T-cell (primary cell): ENCODE data around the gene MIA2. TPM values are rescaled to one million over a fixed set of nuclear protein-coding genes. Genes with fewer than 3 reads are reported as not detected.

Experiments used
- ATAC-seq, 4 experiments: fragments of 200-7000 bp in 3 of 4; fragments of 150-1000 bp in 1 of 4; cut with Tn5 transposase; replicated peaks in 1 of 4; 1 replicate in 3 of 4; 2 replicates in 1 of 4; pipeline ENCODE4 v1.10.0; 2021; ENCODE audit warnings: moderate library complexity in 3 of 4, mild to moderate bottlenecking in 2 of 4, moderate number of reproducible peaks in 1 of 4
- CTCF ChIA-PET, 2 donors: fragments of 300-600 bp; sonication (Branson Sonifier 250); formaldehyde crosslinking; loops; one replicate each; lab custom pipeline; 2022; ENCODE audit warnings: antibody characterized with exemption in 2 of 2; lab: Charles Lee
- POLR2A ChIA-PET, 2 donors: fragments of 300-600 bp; sonication (Branson Sonifier 250); formaldehyde crosslinking; loops; one replicate each; lab custom pipeline; 2022; ENCODE audit warnings: antibody characterized with exemption in 2 of 2; lab: Charles Lee
- DNase-seq, 35 experiments: peaks; one replicate each; pipeline versions ENCODE4 v3.0.0 to v3.0.0-alpha.2; 2013 to 2023
- H3K27ac ChIP-seq: one replicate; pipeline ENCODE4 v1.5.1; 2013; ENCODE audit warnings: low read length
- H3K27me3 ChIP-seq, 2 experiments: replicated peaks in 1 of 2; 1 replicate in 1 of 2; 2 replicates in 1 of 2; pipeline versions ENCODE4 v1.6.1 to v1.7.0; 2013; ENCODE audit warnings: low read length in 1 of 2, mixed read lengths in 1 of 2; ENCODE audit not compliant: control insufficient read depth in 2 of 2, insufficient read depth in 2 of 2; ENCODE audit errors: extremely low read depth in 1 of 2
- H3K36me3 ChIP-seq, 2 donors: 1 replicate in 1 of 2; 2 replicates in 1 of 2; pipeline versions ENCODE4 v1.6.1 to v1.7.0; 2013; ENCODE audit warnings: low read length in 1 of 2; ENCODE audit not compliant: control insufficient read depth in 2 of 2, insufficient read depth in 1 of 2; ENCODE audit errors: extremely low read depth in 1 of 2
- H3K4me1 ChIP-seq, 2 experiments: 1 replicate in 1 of 2; 2 replicates in 1 of 2; pipeline versions ENCODE4 v1.6.1 to v1.7.0; 2013; ENCODE audit warnings: low read length in 2 of 2, mixed read lengths in 1 of 2; ENCODE audit not compliant: insufficient read depth in 2 of 2, control insufficient read depth in 1 of 2; ENCODE audit errors: extremely low read depth in 1 of 2
- H3K4me3 ChIP-seq, 2 donors: 1 replicate in 1 of 2; 2 replicates in 1 of 2; pipeline versions ENCODE4 v1.5.1 to v1.7.0; 2013; ENCODE audit warnings: mild to moderate bottlenecking in 2 of 2, low read length in 1 of 2, moderate library complexity in 1 of 2; ENCODE audit not compliant: control insufficient read depth in 1 of 2; ENCODE audit errors: extremely low read depth in 1 of 2
- H3K9me3 ChIP-seq: 2 replicates; pipeline ENCODE4 v1.7.0; 2013
- H3K27ac Mint-ChIP-seq, 2 donors: one replicate each; pipeline ENCODE4 v1.8.0; 2020 to 2021; ENCODE audit warnings: mild to moderate bottlenecking in 2 of 2, mixed read lengths in 2 of 2
- H3K27me3 Mint-ChIP-seq, 2 donors: one replicate each; pipeline ENCODE4 v1.8.0; 2021 to 2022; ENCODE audit warnings: mixed read lengths in 2 of 2
- H3K36me3 Mint-ChIP-seq: one replicate; pipeline ENCODE4 v1.8.0; 2021; ENCODE audit warnings: mixed read lengths
- H3K4me1 Mint-ChIP-seq, 3 donors: one replicate each; pipeline ENCODE4 v1.8.0; 2020 to 2022; ENCODE audit warnings: mixed read lengths in 3 of 3, mild to moderate bottlenecking in 1 of 3
- H3K4me3 Mint-ChIP-seq, 3 donors: one replicate each; pipeline ENCODE4 v1.8.0; 2020 to 2022; ENCODE audit warnings: mild to moderate bottlenecking in 3 of 3, mixed read lengths in 3 of 3, moderate library complexity in 3 of 3
- H3K9me3 Mint-ChIP-seq, 3 donors: one replicate each; pipeline ENCODE4 v1.8.0; 2020 to 2022; ENCODE audit warnings: mixed read lengths in 3 of 3
- WGBS: methylation state at CpG from one replicate; pipeline ENCODE4 v1.1.5; 2013; ENCODE audit warnings: missing lambda C conversion rate; ENCODE audit not compliant: insufficient coverage; 5-methylcytosine and 5-hydroxymethylcytosine counted together
- total RNA-seq, 35 experiments: library from RNA in 6 of 35; stranded (reverse) in 6 of 35; fragments of 120-200 nt in 1 of 35; gene quantifications; one replicate each; pipeline versions ENCODE4 v1.2.1 to v1.2.4 and lab custom pipeline; 2013 to 2026

The MIA2 gene
- total RNA-seq, 5 donors from 2014 or later (not counting 1 experiment from before 2014, with no cell fraction given), result 24.8 to 28.3 (median 25.5) TPM

GRCh38 chr14:39396448-39396847 lies 162.7 kb downstream of the MIA2 start:
- Mint-ChIP-seq H3K4me1 (peaks cover 0 to 5% (median 0%) of the 10 kb centered on the region in 3 donors), H3K36me3 (peaks cover 47% of the 10 kb centered on the region), H3K27me3 (no peaks in the 10 kb centered on the region), H3K27ac (no peak overlapping the region), H3K4me3 (no peak overlapping the region), H3K9me3 (no peaks in the 10 kb centered on the region)
- no peak overlapping the region for H3K4me3 ChIP-seq
- no peak overlapping the region for H3K27ac ChIP-seq
- H3K36me3 ChIP-seq, result peaks cover 0 to 46% of the 10 kb centered on the region in 2 donors
- ATAC-seq (no peak), DNase-seq (no peak)
- no peaks in the 10 kb centered on the region for H3K9me3 ChIP-seq
- ChIA-PET CTCF (no interaction called here), POLR2A (interaction anchor here in 1 of 2 donors (0.6 to 1.5 kb wide), 3 partner anchors 22 to 209 kb away, joined by 3 to 7 read pairs (median 3); partner anchors contain the start of gene FBXO33)
- H3K4me1 ChIP-seq, result no peaks in the 10 kb centered on the region
- no peaks in the 10 kb centered on the region for H3K27me3 ChIP-seq

GRCh38 chr14:39398382-39398781 lies 164.7 kb downstream of the MIA2 start:
- ATAC-seq, result no peak
- H3K9me3 ChIP-seq, result no peaks in the 10 kb centered on the region
- no peak overlapping the region for H3K4me3 Mint-ChIP-seq
- H3K4me1 Mint-ChIP-seq, result peaks cover 0 to 9% (median 2%) of the 10 kb centered on the region in 3 donors
- POLR2A ChIA-PET, result interaction anchor here in 1 of 2 donors (0.6 to 1.0 kb wide), 3 partner anchors 16 to 313 kb away, joined by 5 to 7 read pairs (median 7); no protein-coding TSS in a partner anchor
- no peak overlapping the region for H3K4me3 ChIP-seq
- 46% methylated on average over 2 of the region's 6 CpGs for WGBS
- H3K36me3 ChIP-seq, result peaks cover 0 to 46% of the 10 kb centered on the region in 2 donors
- no peaks in the 10 kb centered on the region for H3K27me3 ChIP-seq
- no peaks in the 10 kb centered on the region for H3K9me3 Mint-ChIP-seq
- peaks cover 50% of the 10 kb centered on the region for H3K36me3 Mint-ChIP-seq
- H3K27ac ChIP-seq, result no peak overlapping the region
- no peak overlapping the region for H3K27ac Mint-ChIP-seq
- DNase-seq, result no peak
- no peaks in the 10 kb centered on the region for H3K4me1 ChIP-seq
- CTCF ChIA-PET, result interaction anchor here in 1 of 2 donors (0.7 kb wide), 1 partner anchor 68 kb away, joined by 7 read pairs; no protein-coding TSS in a partner anchor
- no peaks in the 10 kb centered on the region for H3K27me3 Mint-ChIP-seq

- DNase-seq (no peak), ATAC-seq (no peak)
- ChIA-PET POLR2A (no interaction called here), CTCF (no interaction called here)
- Histone ChIP-seq H3K4me3 (no peak overlapping the region), H3K9me3 (peaks cover 7% of the 10 kb centered on the region), H3K27ac (no peak overlapping the region), H3K4me1 (no peaks in the 10 kb centered on the region), H3K27me3 (no peaks in the 10 kb centered on the region), H3K36me3 (no peaks in the 10 kb centered on the region)
- Mint-ChIP-seq H3K4me3 (no peak overlapping the region), H3K27me3 (no peaks in the 10 kb centered on the region), H3K4me1 (peaks cover 47 to 51% (median 49%) of the 10 kb centered on the region in 3 donors), H3K9me3 (peaks cover 0 to 11% (median 0%) of the 10 kb centered on the region in 3 donors), H3K36me3 (peaks cover 39% of the 10 kb centered on the region), H3K27ac (peak overlapping the region; percentile 24 to 77)
- no CpG with 5 or more reads among the region's 3 CpGs for WGBS
Measured at GRCh38 chr14:39406560-39406959, 172.8 kb downstream of the MIA2 start.

GRCh38 chr14:39416072-39416471 lies 182.4 kb downstream of the MIA2 start:
- Histone ChIP-seq H3K4me1 (peaks cover 0 to 2% of the 10 kb centered on the region in 2 experiments), H3K27ac (no peak overlapping the region), H3K4me3 (no peak overlapping the region), H3K9me3 (peaks cover 16% of the 10 kb centered on the region), H3K36me3 (peaks cover 5 to 6% of the 10 kb centered on the region in 2 donors), H3K27me3 (no peaks in the 10 kb centered on the region)
- Mint-ChIP-seq H3K4me3 (no peak overlapping the region), H3K27ac (no peak overlapping the region), H3K27me3 (no peaks in the 10 kb centered on the region), H3K4me1 (peaks cover 37 to 46% (median 39%) of the 10 kb centered on the region in 3 donors), H3K36me3 (peaks cover 68% of the 10 kb centered on the region), H3K9me3 (peaks cover 4 to 24% (median 18%) of the 10 kb centered on the region in 3 donors)
- POLR2A ChIA-PET, result interaction anchor here in 1 of 2 donors (0.7 to 0.8 kb wide), 3 partner anchors 11 to 937 kb away, joined by 3 to 5 read pairs (median 3); no protein-coding TSS in a partner anchor
- DNase-seq (no peak), ATAC-seq (no peak)
- CTCF ChIA-PET, result interaction anchor here in 1 of 2 donors (0.7 to 1.3 kb wide), 2 partner anchors 9 to 1430 kb away, joined by 3 to 4 read pairs; no protein-coding TSS in a partner anchor
- no CpG with 5 or more reads among the region's 1 CpG for WGBS

- H3K36me3 ChIP-seq, result peaks cover 5 to 6% of the 10 kb centered on the region in 2 donors
- no peaks in the 10 kb centered on the region for H3K27me3 ChIP-seq
- Mint-ChIP-seq H3K4me3 (no peak overlapping the region), H3K36me3 (peaks cover 71% of the 10 kb centered on the region), H3K9me3 (peaks cover 4 to 24% (median 18%) of the 10 kb centered on the region in 3 donors), H3K27me3 (no peaks in the 10 kb centered on the region), H3K27ac (no peak overlapping the region), H3K4me1 (peaks cover 46 to 54% (median 47%) of the 10 kb centered on the region in 3 donors)
- H3K9me3 ChIP-seq, result peaks cover 16% of the 10 kb centered on the region
- H3K4me1 ChIP-seq, result peaks cover 0 to 2% of the 10 kb centered on the region in 2 experiments
- no peak for ATAC-seq
- POLR2A ChIA-PET, result interaction anchor here in 1 of 2 donors (0.8 kb wide), 1 partner anchor 938 kb away, joined by 3 read pairs; no protein-coding TSS in a partner anchor
- WGBS, result no CpG with 5 or more reads among the region's 2 CpGs
- DNase-seq, result no peak
- no peak overlapping the region for H3K27ac ChIP-seq
- H3K4me3 ChIP-seq, result peak overlapping the region in 1 of 2 donors; percentile 23
- CTCF ChIA-PET, result interaction anchor here in 1 of 2 donors (1.1 to 1.3 kb wide), 2 partner anchors 8 to 10 kb away, joined by 3 to 4 read pairs; no protein-coding TSS in a partner anchor
Measured at GRCh38 chr14:39417014-39417413, 183.3 kb downstream of the MIA2 start.

GRCh38 chr14:39419272-39419671 lies 185.6 kb downstream of the MIA2 start:
- H3K36me3 Mint-ChIP-seq, result peaks cover 53% of the 10 kb centered on the region
- H3K27ac Mint-ChIP-seq, result no peak overlapping the region

More at GRCh38 chr14:39419272-39419671, 185.6 kb downstream of the MIA2 start:
- peaks cover 5 to 6% of the 10 kb centered on the region in 2 donors for H3K36me3 ChIP-seq
- H3K27ac ChIP-seq, result no peak overlapping the region
- ATAC-seq, result peak in 1 of 4 experiments; percentile 33
- no peak overlapping the region for H3K4me3 ChIP-seq
- peaks cover 16% of the 10 kb centered on the region for H3K9me3 ChIP-seq
- ChIA-PET POLR2A (no interaction called here), CTCF (interaction anchor here in 1 of 2 donors (1.1 kb wide), 1 partner anchor 11 kb away, joined by 3 read pairs; no protein-coding TSS in a partner anchor)
- H3K4me1 ChIP-seq, result peaks cover 2% of the 10 kb centered on the region in 2 experiments
- no peaks in the 10 kb centered on the region for H3K27me3 ChIP-seq
- no peak overlapping the region for H3K4me3 Mint-ChIP-seq
- peaks cover 0 to 18% (median 13%) of the 10 kb centered on the region in 3 donors for H3K9me3 Mint-ChIP-seq
- WGBS, result no CpG with 5 or more reads among the region's 1 CpG
- peaks cover 59 to 70% (median 61%) of the 10 kb centered on the region in 3 donors for H3K4me1 Mint-ChIP-seq
- DNase-seq, result no peak
- no peaks in the 10 kb centered on the region for H3K27me3 Mint-ChIP-seq
